GM23338 (cell line): ENCODE data around the gene SLA2. TPM values are rescaled to one million over a fixed set of nuclear protein-coding genes. Genes with fewer than 3 reads are reported as not detected.

ENCODE experiments used
- ATAC-seq: fragments of 200-7000 bp; cut with Tn5 transposase; 3 replicates; pipeline ENCODE4 v1.9.1; 2020
- DNase-seq: peaks from one replicate; pipeline ENCODE4 v3.0.0-alpha.2; 2015; ENCODE audit warnings: low spot score
- H2AFZ ChIP-seq: fragments of 200-600 bp; sonication (generic); 2 replicates; pipeline ENCODE4 v1.8.0; 2016; ENCODE audit warnings: antibody characterized with exemption, mild to moderate bottlenecking, moderate library complexity
- H3F3A ChIP-seq: fragments of 200-600 bp; sonication (generic); replicated peaks from 2 replicates; pipeline ENCODE4 v1.8.0; 2017; ENCODE audit warnings: antibody characterized with exemption, mixed run types, low read depth
- H3K27ac ChIP-seq: fragments of 200-600 bp; sonication (generic); 2 replicates; pipeline ENCODE4 v1.6.1; 2016; ENCODE audit warnings: low read depth
- H3K27me3 ChIP-seq: fragments of 200-600 bp; sonication (generic); 2 replicates; pipeline ENCODE4 v1.8.0; 2016; ENCODE audit warnings: mild to moderate bottlenecking, mixed run types, moderate library complexity; ENCODE audit not compliant: insufficient read depth
- H3K36me3 ChIP-seq: fragments of 200-600 bp; sonication (generic); 2 replicates; pipeline ENCODE4 v1.8.0; 2016; ENCODE audit warnings: mild to moderate bottlenecking; ENCODE audit not compliant: insufficient read depth
- H3K4me1 ChIP-seq: fragments of 200-600 bp; sonication (generic); 2 replicates; pipeline ENCODE4 v1.8.0; 2016; ENCODE audit warnings: mild to moderate bottlenecking, moderate library complexity; ENCODE audit not compliant: insufficient read depth
- H3K4me2 ChIP-seq: fragments of 200-600 bp; sonication (generic); 2 replicates; pipeline ENCODE4 v1.7.1; 2017; ENCODE audit warnings: mixed run types
- H3K4me3 ChIP-seq: fragments of 200-600 bp; sonication (generic); 2 replicates; pipeline ENCODE4 v1.6.1; 2016; ENCODE audit warnings: mixed run types
- H3K79me2 ChIP-seq: fragments of 200-600 bp; sonication (generic); replicated peaks from 2 replicates; pipeline ENCODE4 v1.8.0; 2017; ENCODE audit warnings: mild to moderate bottlenecking; ENCODE audit not compliant: insufficient read depth
- H3K9me2 ChIP-seq: fragments of 200-600 bp; sonication (generic); 2 replicates; pipeline ENCODE4 v1.8.0; 2017; ENCODE audit not compliant: insufficient read depth
- H4K20me1 ChIP-seq: fragments of 200-600 bp; sonication (generic); replicated peaks from 2 replicates; pipeline ENCODE4 v1.8.0; 2017; ENCODE audit warnings: mild to moderate bottlenecking; ENCODE audit not compliant: insufficient read depth
- H3K27ac Mint-ChIP-seq: 2 replicates; pipeline ENCODE4 v1.8.0; 2020; ENCODE audit warnings: inconsistent platforms, mild to moderate bottlenecking, moderate library complexity, mixed read lengths
- H3K27me3 Mint-ChIP-seq: 3 replicates; pipeline ENCODE4 v1.8.0; 2022; ENCODE audit warnings: low read depth, mild to moderate bottlenecking, moderate library complexity, mixed read lengths, inconsistent platforms; ENCODE audit not compliant: insufficient read depth, poor library complexity
- H3K36me3 Mint-ChIP-seq: 3 replicates; pipeline ENCODE4 v1.8.0; 2021; ENCODE audit warnings: low read depth, mild to moderate bottlenecking, inconsistent platforms, moderate library complexity, mixed read lengths
- H3K4me1 Mint-ChIP-seq: 3 replicates; pipeline ENCODE4 v1.8.0; 2020; ENCODE audit warnings: mild to moderate bottlenecking, inconsistent platforms, mixed read lengths
- H3K4me3 Mint-ChIP-seq: 3 replicates; pipeline ENCODE4 v1.8.0; 2021; ENCODE audit warnings: moderate library complexity, mild to moderate bottlenecking, inconsistent platforms, mixed read lengths
- H3K9me3 Mint-ChIP-seq: 3 replicates; pipeline ENCODE4 v1.8.0; 2020; ENCODE audit warnings: moderate library complexity, mild to moderate bottlenecking, inconsistent platforms, mixed read lengths
- CREB1 ChIP-seq: fragments of 250-450 bp; sonication (Bioruptor Pico); IDR thresholded peaks from 2 replicates; pipeline ENCODE4 v1.5.0; 2020; ENCODE audit warnings: low read depth, mild to moderate bottlenecking, moderate library complexity
- EZH2 ChIP-seq: fragments of 200-600 bp; sonication (generic); IDR thresholded peaks from one replicate; pipeline ENCODE4 v1.8.0; 2017; ENCODE audit warnings: antibody characterized with exemption, mild to moderate bottlenecking, low read depth; ENCODE audit not compliant: unreplicated experiment
- EZH2phosphoT487 ChIP-seq: fragments of 200-600 bp; sonication (generic); IDR thresholded peaks from one replicate; pipeline ENCODE4 v1.8.1; 2018; ENCODE audit warnings: antibody characterized with exemption; ENCODE audit not compliant: unreplicated experiment
- JUNB ChIP-seq: IDR thresholded peaks from one replicate; pipeline ENCODE4 v1.6.1; 2016; ENCODE audit warnings: antibody characterized with exemption; ENCODE audit not compliant: unreplicated experiment
- NANOG ChIP-seq: IDR thresholded peaks from 2 replicates; pipeline ENCODE4 v1.6.1; 2016; ENCODE audit warnings: antibody characterized with exemption, borderline replicate concordance
- POLR2AphosphoS5 ChIP-seq: IDR thresholded peaks from 2 replicates; pipeline ENCODE4 v1.6.1; 2016; ENCODE audit warnings: antibody characterized with exemption, low read depth
- REST ChIP-seq: IDR thresholded peaks from one replicate; pipeline ENCODE4 v1.6.1; 2018; ENCODE audit warnings: antibody characterized with exemption; ENCODE audit not compliant: unreplicated experiment
- STAT1 ChIP-seq: IDR thresholded peaks from one replicate; pipeline ENCODE4 v1.6.1; 2016; ENCODE audit warnings: antibody characterized with exemption; ENCODE audit not compliant: unreplicated experiment
- ZNF114 ChIP-seq: fragments of 250-450 bp; sonication (Bioruptor Pico); IDR thresholded peaks from 2 replicates; pipeline ENCODE4 v1.5.0; 2020; ENCODE audit warnings: mild to moderate bottlenecking, moderate library complexity
- ZNF331 ChIP-seq: fragments of 250-450 bp; sonication (Bioruptor Pico); IDR thresholded peaks from 2 replicates; pipeline ENCODE4 v1.5.0; 2020; ENCODE audit warnings: low read depth, mild to moderate bottlenecking, moderate library complexity
- ZNF462 ChIP-seq: fragments of 250-450 bp; sonication (Bioruptor Pico); IDR thresholded peaks from 2 replicates; pipeline ENCODE4 v1.5.0; 2020; ENCODE audit warnings: mild to moderate bottlenecking, moderate library complexity
- polyA plus RNA-seq: library from polyadenylated mRNA; unstranded; fragments of >200 nt; fragmentation: Nextera tagmentation; extraction: Ambion mirVana; gene quantifications from 2 replicates; pipeline ENCODE4 v1.2.1, GENCODE V29; 2016
- total RNA-seq: library from RNA; depleted of rRNA; stranded (reverse); fragments of >200 nt; shearing (Covaris generic); gene quantifications from 2 replicates; pipeline ENCODE4 v1.2.3, GENCODE V29; 2014
- TF ChIP-seq, protein P1 (sequence below): IDR thresholded peaks from 2 replicates; pipeline ENCODE4 v1.6.1; 2016; ENCODE audit warnings: antibody characterized with exemption
- TF ChIP-seq, protein P2 (sequence below), 2 experiments: fragments of 200-600 bp in 1 of 2; sonication (generic) in 1 of 2; conservative IDR thresholded peaks; 2 replicates each; pipeline versions ENCODE4 v1.5.1 to v1.6.1; 2016 to 2017; ENCODE audit warnings: antibody characterized with exemption in 2 of 2, low read depth in 2 of 2, mild to moderate bottlenecking in 2 of 2, moderate library complexity in 1 of 2

The SLA2 gene
- total and polyA plus RNA-seq, 2 experiments from 2014 or later, result 0.18 TPM; not detected in 1

DNA sequence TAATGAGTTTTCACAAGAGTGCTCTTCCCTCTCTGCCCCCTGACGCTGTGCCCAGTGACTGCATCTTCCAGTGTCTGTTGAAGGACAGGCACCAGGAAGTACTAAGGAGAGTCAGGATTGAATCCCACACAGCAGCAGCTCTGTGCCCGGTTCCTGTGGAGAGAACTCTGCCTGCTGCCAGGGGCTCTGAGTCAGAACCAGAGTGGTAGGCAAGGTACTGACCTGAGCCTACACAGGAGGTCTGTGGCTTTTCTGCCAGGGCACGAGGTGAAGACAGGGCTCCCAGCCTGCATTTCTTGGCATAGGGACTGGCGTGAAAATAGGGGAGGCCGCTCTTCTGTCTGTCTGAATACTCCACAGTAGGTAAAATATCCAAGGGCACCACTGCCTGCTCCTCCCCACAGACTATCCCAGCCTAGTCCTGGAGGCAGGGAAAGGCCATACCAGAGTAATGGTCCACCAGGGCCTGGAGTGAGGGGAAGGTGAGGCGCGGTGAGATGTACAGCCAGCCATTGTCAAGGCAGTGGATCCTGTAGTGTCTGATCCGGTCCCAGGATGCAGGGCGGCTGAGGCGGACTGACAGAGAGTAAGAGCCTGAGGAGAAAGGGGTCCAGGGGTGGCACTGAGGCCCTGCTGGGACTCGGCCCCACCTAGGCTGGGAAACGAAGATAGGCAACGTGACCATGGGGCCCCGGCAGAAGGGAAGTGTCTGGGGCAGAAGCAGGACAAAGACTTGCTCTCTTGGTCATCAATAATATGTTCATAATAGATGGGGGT lies 31.0 kb downstream of the SLA2 start:
- TF ChIP-seq POLR2AphosphoS5 (no peak; the same call in 1 of the 2 replicates), EZH2phosphoT487 (no peak), ZNF114 (no peak), JUNB (no peak), REST (no peak), NANOG (no peak), EZH2 (no peak), CREB1 (no peak), STAT1 (no peak), ZNF462 (CRISPR knock-in tag) (no peak), ZNF331 (CRISPR knock-in tag) (no peak)
- TF ChIP-seq, protein P1, sequence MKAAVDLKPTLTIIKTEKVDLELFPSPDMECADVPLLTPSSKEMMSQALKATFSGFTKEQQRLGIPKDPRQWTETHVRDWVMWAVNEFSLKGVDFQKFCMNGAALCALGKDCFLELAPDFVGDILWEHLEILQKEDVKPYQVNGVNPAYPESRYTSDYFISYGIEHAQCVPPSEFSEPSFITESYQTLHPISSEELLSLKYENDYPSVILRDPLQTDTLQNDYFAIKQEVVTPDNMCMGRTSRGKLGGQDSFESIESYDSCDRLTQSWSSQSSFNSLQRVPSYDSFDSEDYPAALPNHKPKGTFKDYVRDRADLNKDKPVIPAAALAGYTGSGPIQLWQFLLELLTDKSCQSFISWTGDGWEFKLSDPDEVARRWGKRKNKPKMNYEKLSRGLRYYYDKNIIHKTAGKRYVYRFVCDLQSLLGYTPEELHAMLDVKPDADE, result no peak
- TF ChIP-seq, protein P2, sequence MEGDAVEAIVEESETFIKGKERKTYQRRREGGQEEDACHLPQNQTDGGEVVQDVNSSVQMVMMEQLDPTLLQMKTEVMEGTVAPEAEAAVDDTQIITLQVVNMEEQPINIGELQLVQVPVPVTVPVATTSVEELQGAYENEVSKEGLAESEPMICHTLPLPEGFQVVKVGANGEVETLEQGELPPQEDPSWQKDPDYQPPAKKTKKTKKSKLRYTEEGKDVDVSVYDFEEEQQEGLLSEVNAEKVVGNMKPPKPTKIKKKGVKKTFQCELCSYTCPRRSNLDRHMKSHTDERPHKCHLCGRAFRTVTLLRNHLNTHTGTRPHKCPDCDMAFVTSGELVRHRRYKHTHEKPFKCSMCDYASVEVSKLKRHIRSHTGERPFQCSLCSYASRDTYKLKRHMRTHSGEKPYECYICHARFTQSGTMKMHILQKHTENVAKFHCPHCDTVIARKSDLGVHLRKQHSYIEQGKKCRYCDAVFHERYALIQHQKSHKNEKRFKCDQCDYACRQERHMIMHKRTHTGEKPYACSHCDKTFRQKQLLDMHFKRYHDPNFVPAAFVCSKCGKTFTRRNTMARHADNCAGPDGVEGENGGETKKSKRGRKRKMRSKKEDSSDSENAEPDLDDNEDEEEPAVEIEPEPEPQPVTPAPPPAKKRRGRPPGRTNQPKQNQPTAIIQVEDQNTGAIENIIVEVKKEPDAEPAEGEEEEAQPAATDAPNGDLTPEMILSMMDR (conservative IDR thresholded peaks at IDR 0.05; ENCODE audit: low read depth in 2 of 2), result no peak

More for the DNA sequence above, 31.0 kb downstream of the SLA2 start:
- Histone ChIP-seq H3K27me3 (no peaks in the 10 kb centered on the region), H4K20me1 (peaks cover 7% of the 10 kb centered on the region; the same call in 1 of the 2 replicates), H3K27ac (no peak overlapping the region), H3K4me1 (no peaks in the 10 kb centered on the region), H3K4me3 (no peak overlapping the region), H3K79me2 (no peaks in the 10 kb centered on the region), H3K9me2 (no peaks in the 10 kb centered on the region), H3K36me3 (peaks cover 27% of the 10 kb centered on the region), H3K4me2 (no peak overlapping the region), H3F3A (peaks cover 7% of the 10 kb centered on the region), H2AFZ (no peak overlapping the region)
- Mint-ChIP-seq H3K36me3 (peaks cover 53% of the 10 kb centered on the region), H3K27ac (no peak overlapping the region), H3K4me1 (no peaks in the 10 kb centered on the region), H3K4me3 (no peak overlapping the region), H3K9me3 (no peaks in the 10 kb centered on the region; the same call in 2 of the 3 replicates), H3K27me3 (peaks cover 2% of the 10 kb centered on the region)
- ATAC-seq (no peak), DNase-seq (no peak)
